Subcutaneous adipose tissue (tissue), 4 donors: ENCODE results near the gene RASGRP2. TPM values are rescaled to one million over a fixed set of nuclear protein-coding genes. Genes with fewer than 3 reads are reported as not detected.

ENCODE experiments used
- CTCF ChIP-seq: fragments of 450-650 bp; IDR thresholded peaks from one replicate; pipeline ENCODE4 v1.5.1; 2016; ENCODE audit warnings: low read depth, mild to moderate bottlenecking, control low read depth, antibody characterized with exemption, moderate library complexity
- total RNA-seq, 4 donors: library from RNA; depleted of rRNA; stranded (reverse); fragments of >200 nt; gene quantifications; one replicate each; pipeline ENCODE4 v1.1.0, GENCODE V29; 2016

The RASGRP2 gene
- total RNA-seq, 4 donors from 2014 or later: 6.8 to 47.5 (median 14.6) TPM

DNA sequence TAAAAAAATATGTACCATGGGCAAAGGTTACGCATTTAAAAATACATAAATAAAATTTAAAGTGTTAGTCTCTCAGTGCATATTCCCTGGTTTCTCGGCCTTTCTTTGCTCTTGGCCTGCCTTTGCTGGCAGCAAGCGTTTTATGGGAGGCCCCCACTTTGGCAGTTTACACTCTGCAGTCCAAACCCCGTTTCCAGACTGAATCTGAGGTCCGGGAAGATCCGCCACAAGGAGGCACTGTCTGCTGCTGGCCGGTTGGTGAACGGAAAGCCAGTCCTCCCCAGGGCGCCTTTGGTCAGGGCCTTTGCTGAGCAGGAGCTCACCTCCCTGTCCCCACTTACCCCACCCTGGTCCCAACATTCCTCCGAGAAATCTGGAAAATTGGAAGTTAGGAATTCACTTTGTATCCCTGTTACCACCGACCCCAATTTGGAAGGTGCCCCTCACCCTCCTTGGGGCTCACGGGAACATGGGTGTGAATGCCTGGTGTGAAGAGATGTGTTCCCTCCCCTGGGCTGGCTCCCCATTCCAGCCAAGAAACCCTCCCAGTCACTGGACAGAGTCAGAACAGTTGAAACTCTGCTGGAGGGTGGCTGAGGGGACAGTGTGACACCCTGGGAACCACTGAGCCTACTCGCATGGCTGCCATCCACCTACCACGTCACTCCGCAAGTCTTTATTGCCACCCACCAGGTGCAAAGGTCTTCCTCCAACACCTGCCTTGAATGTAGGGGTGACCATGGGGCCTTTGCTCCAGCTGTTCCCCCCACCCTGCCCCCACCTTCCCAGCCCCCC is 43.8 kb upstream of the RASGRP2 start:
- TF ChIP-seq CTCF: no peak

DNA sequence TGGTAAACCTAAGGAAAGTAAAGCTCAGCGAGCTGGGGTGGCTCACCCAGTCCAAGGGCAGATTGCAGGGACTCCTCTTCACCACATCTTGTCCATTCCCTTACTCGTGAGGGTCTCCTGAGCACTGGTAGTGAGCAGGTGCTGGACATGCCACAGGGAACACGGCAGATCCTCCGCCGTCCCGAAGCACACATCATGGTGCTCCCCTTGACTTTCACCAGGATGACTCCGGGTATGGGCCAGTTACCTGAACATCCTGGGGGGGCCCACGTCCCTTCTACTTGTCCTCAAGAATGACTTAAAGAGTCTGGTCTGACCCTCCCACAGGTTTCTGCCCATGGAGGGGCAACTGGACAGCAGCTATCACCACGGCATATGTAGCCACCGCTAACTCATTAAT is 42.4 kb upstream of the RASGRP2 start:
- no peak for TF ChIP-seq CTCF

GRCh38 chr11:64784813-64785581 is 41.1 kb upstream of the RASGRP2 start:
- TF ChIP-seq CTCF: no peak

- TF ChIP-seq CTCF: no peak
Observed at GRCh38 chr11:64778473-64779298, 34.7 kb upstream of the RASGRP2 start, which contains the start of gene SF1. TSS of gene SF1 (minus strand) at chr11:64778542. CDS start at chr11:64778392, 150 bp downstream.

DNA sequence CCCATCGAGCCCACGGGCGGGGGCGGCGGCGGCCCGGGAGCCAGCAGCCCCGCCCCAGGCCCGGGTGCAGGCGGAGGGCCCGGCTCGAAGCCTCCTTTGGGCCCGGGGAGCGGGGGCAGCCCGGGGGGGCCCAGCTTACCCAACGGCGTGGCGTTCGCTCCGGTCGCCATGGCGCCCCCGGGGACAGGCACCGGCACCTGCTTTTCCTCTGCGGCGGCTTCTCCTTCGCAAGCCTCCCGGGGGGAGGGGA is 34.2 kb upstream of the RASGRP2 start:
- no peak for TF ChIP-seq CTCF

- TF ChIP-seq CTCF: no peak
Observed at GRCh38 chr11:64777449-64778222, 33.7 kb upstream of the RASGRP2 start.
